Progenitor cell of endocrine pancreas (in vitro differentiated cells): ENCODE data around the gene PRMT1. TPM values are rescaled to one million over a fixed set of nuclear protein-coding genes. Genes with fewer than 3 reads are reported as not detected.

Experiments used
- DNase-seq: peaks from one replicate; pipeline ENCODE4 v3.0.0; 2021; ENCODE audit warnings: low spot score; ENCODE audit not compliant: unreplicated experiment
- H3K27ac Mint-ChIP-seq: 2 replicates; pipeline ENCODE4 v1.8.0; 2021; ENCODE audit warnings: mild to moderate bottlenecking, moderate library complexity, mixed read lengths
- H3K27me3 Mint-ChIP-seq: 2 replicates; pipeline ENCODE4 v1.8.0; 2021; ENCODE audit warnings: mixed read lengths
- H3K36me3 Mint-ChIP-seq: 2 replicates; pipeline ENCODE4 v1.8.0; 2022; ENCODE audit warnings: mixed read lengths; ENCODE audit not compliant: insufficient read depth
- H3K4me1 Mint-ChIP-seq: 2 replicates; pipeline ENCODE4 v1.8.0; 2021; ENCODE audit warnings: low read depth, mixed read lengths
- H3K4me3 Mint-ChIP-seq: 2 replicates; pipeline ENCODE4 v1.8.0; 2021; ENCODE audit warnings: low read depth, mild to moderate bottlenecking, moderate library complexity, mixed read lengths
- H3K9me3 Mint-ChIP-seq: 2 replicates; pipeline ENCODE4 v1.8.0; 2021; ENCODE audit warnings: low read depth, mixed read lengths
- total RNA-seq: library from RNA; stranded (reverse); gene quantifications from 2 replicates; pipeline ENCODE4 v1.2.1, GENCODE V29; 2021
- TF ChIP-seq, protein P1 (sequence below): fragments of 200-600 bp; sonication (generic); IDR thresholded peaks from one replicate; pipeline ENCODE4 v1.5.0; 2021; ENCODE audit warnings: antibody characterized with exemption, mild to moderate bottlenecking; ENCODE audit not compliant: unreplicated experiment

Gene PRMT1
- total RNA-seq, 1 donor from 2014 or later, result 306 TPM

DNA sequence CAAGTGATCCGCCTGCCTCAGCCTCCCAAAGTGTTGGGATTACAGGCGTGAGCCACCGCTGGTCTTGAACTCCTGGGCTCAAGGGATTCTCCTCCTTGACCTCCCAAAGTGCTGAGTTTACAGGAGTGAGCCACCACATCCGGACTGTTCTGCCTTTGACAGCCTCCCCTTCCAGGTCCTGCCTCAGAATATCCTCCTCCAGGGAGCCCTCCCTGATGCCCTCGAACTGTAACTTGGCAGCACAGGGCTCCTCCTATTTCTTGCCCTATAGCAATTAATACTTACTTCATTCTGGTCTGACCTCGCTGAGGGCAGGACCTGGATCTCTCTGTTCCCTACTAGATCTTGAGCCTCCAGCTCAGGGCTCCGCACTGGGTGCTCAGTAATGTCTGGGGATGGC, 19.8 kb downstream of the PRMT1 start:
- Mint-ChIP-seq H3K27me3 (no peaks in the 10 kb centered on the region), H3K27ac (no peak overlapping the region), H3K4me3 (no peak overlapping the region), H3K4me1 (peaks cover 1% of the 10 kb centered on the region), H3K36me3 (peaks cover 8% of the 10 kb centered on the region), H3K9me3 (no peaks in the 10 kb centered on the region)
- no peak for DNase-seq
- TF ChIP-seq, protein P1, sequence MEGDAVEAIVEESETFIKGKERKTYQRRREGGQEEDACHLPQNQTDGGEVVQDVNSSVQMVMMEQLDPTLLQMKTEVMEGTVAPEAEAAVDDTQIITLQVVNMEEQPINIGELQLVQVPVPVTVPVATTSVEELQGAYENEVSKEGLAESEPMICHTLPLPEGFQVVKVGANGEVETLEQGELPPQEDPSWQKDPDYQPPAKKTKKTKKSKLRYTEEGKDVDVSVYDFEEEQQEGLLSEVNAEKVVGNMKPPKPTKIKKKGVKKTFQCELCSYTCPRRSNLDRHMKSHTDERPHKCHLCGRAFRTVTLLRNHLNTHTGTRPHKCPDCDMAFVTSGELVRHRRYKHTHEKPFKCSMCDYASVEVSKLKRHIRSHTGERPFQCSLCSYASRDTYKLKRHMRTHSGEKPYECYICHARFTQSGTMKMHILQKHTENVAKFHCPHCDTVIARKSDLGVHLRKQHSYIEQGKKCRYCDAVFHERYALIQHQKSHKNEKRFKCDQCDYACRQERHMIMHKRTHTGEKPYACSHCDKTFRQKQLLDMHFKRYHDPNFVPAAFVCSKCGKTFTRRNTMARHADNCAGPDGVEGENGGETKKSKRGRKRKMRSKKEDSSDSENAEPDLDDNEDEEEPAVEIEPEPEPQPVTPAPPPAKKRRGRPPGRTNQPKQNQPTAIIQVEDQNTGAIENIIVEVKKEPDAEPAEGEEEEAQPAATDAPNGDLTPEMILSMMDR, result no peak

DNA sequence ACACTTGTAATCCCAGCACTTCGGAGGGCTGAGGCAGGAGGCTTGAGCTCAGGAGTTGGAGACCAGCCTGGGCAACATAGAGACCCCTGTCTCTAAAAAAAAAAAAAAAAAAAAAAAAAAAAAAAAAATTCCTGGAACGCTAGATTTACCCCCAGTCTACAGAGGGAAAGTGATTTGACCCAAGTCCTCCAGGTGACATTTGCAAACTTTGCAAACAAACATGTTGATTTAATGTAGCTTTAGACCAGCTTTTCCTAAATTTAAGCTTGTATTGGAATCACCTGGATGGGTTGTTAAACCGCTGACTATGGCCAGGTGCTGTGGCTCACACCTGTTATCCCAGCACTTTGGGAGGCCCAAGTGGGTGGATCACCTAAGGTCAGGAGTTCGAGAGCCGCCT, 22.3 kb downstream of the PRMT1 start:
- Mint-ChIP-seq H3K27me3 (no peaks in the 10 kb centered on the region), H3K4me1 (no peaks in the 10 kb centered on the region), H3K4me3 (no peak overlapping the region), H3K9me3 (no peaks in the 10 kb centered on the region), H3K27ac (no peak overlapping the region), H3K36me3 (peaks cover 6% of the 10 kb centered on the region)
- TF ChIP-seq, protein P1, result no peak
- DNase-seq, result no peak

DNA sequence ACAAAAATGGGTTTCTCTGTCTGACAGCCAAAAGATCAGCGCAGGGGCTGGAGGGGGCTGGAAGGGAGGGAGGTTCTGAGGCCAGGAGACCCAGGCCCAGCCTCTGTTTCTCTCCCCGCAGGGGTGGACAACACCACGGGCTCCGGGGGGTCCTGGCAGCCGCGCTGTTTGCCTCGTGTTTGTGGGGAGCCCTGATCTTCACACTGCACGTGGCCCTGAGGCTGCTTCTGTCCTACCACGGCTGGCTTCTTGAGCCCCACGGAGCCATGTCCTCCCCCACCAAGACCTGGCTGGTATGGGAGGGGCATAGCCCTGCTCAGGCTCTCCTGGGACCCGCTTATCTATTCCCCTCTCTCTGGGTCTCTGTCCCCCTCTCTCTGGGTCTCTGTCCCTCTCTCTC, 23.5 kb downstream of the PRMT1 start:
- no peak overlapping the region for H3K27ac Mint-ChIP-seq
- no peaks in the 10 kb centered on the region for H3K4me1 Mint-ChIP-seq
- no peaks in the 10 kb centered on the region for H3K27me3 Mint-ChIP-seq
- TF ChIP-seq, protein P1, result no peak
- H3K4me3 Mint-ChIP-seq, result no peak overlapping the region
- no peak for DNase-seq
- H3K36me3 Mint-ChIP-seq, result peaks cover 6% of the 10 kb centered on the region
- H3K9me3 Mint-ChIP-seq, result no peaks in the 10 kb centered on the region

DNA sequence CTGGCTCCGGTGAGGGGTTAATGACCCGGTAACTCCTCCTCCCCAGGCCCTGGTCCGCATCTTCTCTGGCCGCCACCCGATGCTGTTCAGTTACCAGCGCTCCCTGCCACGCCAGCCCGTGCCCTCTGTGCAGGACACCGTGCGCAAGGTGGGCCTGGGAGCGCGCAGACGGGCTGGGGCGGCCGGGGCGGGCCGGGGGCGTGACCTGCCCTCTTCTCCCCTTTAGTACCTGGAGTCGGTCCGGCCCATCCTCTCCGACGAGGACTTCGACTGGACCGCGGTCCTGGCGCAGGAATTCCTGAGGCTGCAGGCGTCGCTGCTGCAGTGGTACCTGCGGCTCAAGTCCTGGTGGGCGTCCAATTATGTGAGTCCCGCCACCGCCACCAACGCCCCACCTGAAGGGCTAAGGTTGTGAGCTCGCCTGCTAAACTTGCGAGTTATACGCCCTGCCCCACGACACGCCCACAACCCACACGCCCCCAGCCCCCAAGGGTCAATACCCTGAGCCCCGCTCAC, 24.3 kb downstream of the PRMT1 start:
- H3K27ac Mint-ChIP-seq, result no peak overlapping the region
- no peaks in the 10 kb centered on the region for H3K4me1 Mint-ChIP-seq
- no peak for DNase-seq
- peaks cover 6% of the 10 kb centered on the region for H3K36me3 Mint-ChIP-seq
- H3K9me3 Mint-ChIP-seq, result no peaks in the 10 kb centered on the region
- H3K4me3 Mint-ChIP-seq, result no peak overlapping the region
- no peaks in the 10 kb centered on the region for H3K27me3 Mint-ChIP-seq
- TF ChIP-seq, protein P1, result no peak

DNA sequence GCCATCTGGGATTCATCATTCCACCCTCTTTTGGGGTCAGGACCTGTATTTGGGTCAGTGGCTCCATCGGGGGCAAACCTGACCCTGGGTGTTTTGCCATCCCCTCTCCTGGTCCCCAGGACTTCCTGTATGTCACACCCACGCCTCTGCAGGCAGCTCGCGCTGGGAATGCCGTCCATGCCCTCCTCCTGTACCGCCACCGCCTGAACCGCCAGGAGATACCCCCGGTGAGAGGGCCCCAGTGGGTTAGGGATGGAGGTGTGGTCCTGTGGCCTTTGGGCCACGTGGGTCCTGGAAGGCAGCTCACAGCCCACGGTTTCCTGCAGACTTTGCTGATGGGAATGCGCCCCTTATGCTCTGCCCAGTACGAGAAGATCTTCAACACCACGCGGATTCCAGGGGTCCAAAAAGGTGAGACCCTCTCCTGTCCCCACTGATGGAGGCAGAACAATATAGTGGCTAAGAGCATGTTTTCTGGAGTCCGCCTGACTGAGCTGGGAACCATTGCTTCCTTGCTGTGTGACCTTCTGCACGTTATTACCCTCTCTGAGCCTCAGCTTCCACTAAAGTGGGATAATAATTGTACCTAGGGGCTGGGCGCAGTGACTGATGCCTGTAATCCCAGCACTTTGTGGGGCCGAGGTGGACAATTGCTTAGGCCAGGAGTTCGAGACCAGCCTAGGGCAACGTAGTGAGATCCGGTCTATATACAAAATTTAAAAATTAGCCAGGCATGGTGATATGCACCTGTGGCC, 28.0 kb downstream of the PRMT1 start:
- Mint-ChIP-seq H3K9me3 (no peaks in the 10 kb centered on the region), H3K27ac (no peak overlapping the region), H3K4me3 (no peak overlapping the region), H3K4me1 (no peaks in the 10 kb centered on the region), H3K36me3 (peaks cover 7% of the 10 kb centered on the region), H3K27me3 (no peaks in the 10 kb centered on the region)
- DNase-seq, result no peak
- TF ChIP-seq, protein P1, result no peak
